ENCODE results near the gene TMEM248.

DNA sequence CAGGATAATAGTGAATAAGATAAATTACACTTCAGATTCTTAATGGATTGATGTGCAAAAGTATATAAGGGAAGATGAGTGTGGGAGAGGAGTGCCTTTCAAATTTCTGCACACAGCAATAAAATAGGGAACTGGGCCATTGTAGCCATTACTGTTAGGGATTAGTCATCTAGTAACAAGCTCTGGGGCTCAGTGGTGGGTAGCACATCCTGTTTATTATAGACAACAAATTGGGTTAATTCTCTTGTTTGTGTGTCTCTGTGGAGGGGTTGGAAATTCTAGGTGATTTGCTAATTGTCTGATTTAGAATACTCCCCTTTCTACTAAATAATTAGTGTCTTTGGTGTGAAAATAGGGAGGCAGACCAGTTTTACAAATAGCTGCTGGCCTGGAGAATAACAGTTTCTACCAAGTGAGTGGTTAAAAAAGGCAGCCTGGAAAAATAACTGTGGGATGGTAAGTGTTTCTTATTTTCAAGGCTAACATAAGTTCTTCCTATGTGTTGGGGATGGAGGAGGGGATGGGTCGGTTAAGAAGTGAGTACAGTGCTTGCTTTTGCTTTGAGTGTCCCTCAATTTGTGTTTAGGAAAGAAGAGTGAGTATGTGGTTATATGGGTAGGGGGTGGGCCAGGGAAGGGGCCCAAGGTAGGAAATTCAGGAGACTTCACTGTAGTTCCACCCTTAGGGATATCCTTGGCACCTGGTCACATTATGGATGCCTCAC lies 43.3 kb upstream of the TMEM248 start:
- TF ChIP-seq ZNF274 (IDR thresholded peaks at IDR 0.05; ENCODE audit: low read depth, low read length) (no peak), YY1 (IDR thresholded peaks at IDR 0.05; ENCODE audit: insufficient read depth, insufficient read length) (no peak), SUZ12 (IDR thresholded peaks at IDR 0.05; ENCODE audit: extremely low read depth, insufficient read depth, insufficient read length) (no peak)
